ENCODE data around the gene RBPJ.
A peak's percentile ranks its signal among the peaks of the same experiment; 100 is the strongest.
"Not testable (repeated sequence)": the region's sequence is repeated elsewhere in the genome, so short reads cannot be mapped to it uniquely, and the experiment has no call there.

RBPJ gene

GRCh38 chr4:26302031-26302899 lies 18.5 kb upstream of the RBPJ start:
- DNase-seq, result no peak

- DNase-seq, result no peak
Measured at GRCh38 chr4:26303008-26303407, 17.8 kb upstream of the RBPJ start.

GRCh38 chr4:26307037-26307800 lies 13.6 kb upstream of the RBPJ start:
- no peak for DNase-seq

GRCh38 chr4:26308568-26308967 lies 12.2 kb upstream of the RBPJ start:
- no peak for DNase-seq

- DNase-seq, result no peak
Measured at GRCh38 chr4:26310264-26310663, 10.6 kb upstream of the RBPJ start.

- no peak for DNase-seq
Measured at GRCh38 chr4:26311633-26312032, 9.2 kb upstream of the RBPJ start.

GRCh38 chr4:26315316-26315932 lies 5.4 kb upstream of the RBPJ start:
- DNase-seq, result not testable (repeated sequence)

- DNase-seq, result no peak
Measured at GRCh38 chr4:26317766-26318165, 3.0 kb upstream of the RBPJ start.

- peak; percentile 100 for DNase-seq
Measured at GRCh38 chr4:26319467-26319948, 1.3 kb upstream of the RBPJ start.

GRCh38 chr4:26319949-26320537 lies 771 bp upstream of the RBPJ start:
- DNase-seq, result peak; percentile 72

- DNase-seq, result no peak
Measured at GRCh38 chr4:26321373-26322221, 783 bp downstream of the RBPJ start.

- DNase-seq, result no peak
Measured at GRCh38 chr4:26322346-26322745, 1.5 kb downstream of the RBPJ start.

GRCh38 chr4:26323821-26324220 lies 3.0 kb downstream of the RBPJ start:
- no peak for DNase-seq

- DNase-seq, result no peak
Measured at GRCh38 chr4:26325191-26325590, 4.4 kb downstream of the RBPJ start.

- DNase-seq, result peak; percentile 65
Measured at GRCh38 chr4:26326791-26327190, 6.0 kb downstream of the RBPJ start.

- no peak for DNase-seq
Measured at GRCh38 chr4:26330186-26330787, 9.5 kb downstream of the RBPJ start.

- no peak for DNase-seq
Measured at GRCh38 chr4:26330946-26331345, 10.1 kb downstream of the RBPJ start.

- no peak for DNase-seq
Measured at GRCh38 chr4:26331380-26331950, 10.7 kb downstream of the RBPJ start.

GRCh38 chr4:26334366-26334765 lies 13.6 kb downstream of the RBPJ start:
- no peak for DNase-seq

GRCh38 chr4:26337612-26338011 lies 16.8 kb downstream of the RBPJ start:
- DNase-seq, result no peak

GRCh38 chr4:26342328-26343037 lies 21.7 kb downstream of the RBPJ start:
- no peak for DNase-seq

Data from T1000 (cell line).